GM19099 (cell line): ENCODE measurements around the gene TAP2.
A peak's percentile ranks its signal among the peaks of the same experiment; 100 is the strongest.

Experiments used
- POLR2A ChIP-seq: IDR thresholded peaks from 3 replicates; pipeline ENCODE4 v1.6.1; 2011; ENCODE audit warnings: low read depth; ENCODE audit not compliant: insufficient read length; ENCODE audit errors: extremely low read depth

TAP2 gene

DNA sequence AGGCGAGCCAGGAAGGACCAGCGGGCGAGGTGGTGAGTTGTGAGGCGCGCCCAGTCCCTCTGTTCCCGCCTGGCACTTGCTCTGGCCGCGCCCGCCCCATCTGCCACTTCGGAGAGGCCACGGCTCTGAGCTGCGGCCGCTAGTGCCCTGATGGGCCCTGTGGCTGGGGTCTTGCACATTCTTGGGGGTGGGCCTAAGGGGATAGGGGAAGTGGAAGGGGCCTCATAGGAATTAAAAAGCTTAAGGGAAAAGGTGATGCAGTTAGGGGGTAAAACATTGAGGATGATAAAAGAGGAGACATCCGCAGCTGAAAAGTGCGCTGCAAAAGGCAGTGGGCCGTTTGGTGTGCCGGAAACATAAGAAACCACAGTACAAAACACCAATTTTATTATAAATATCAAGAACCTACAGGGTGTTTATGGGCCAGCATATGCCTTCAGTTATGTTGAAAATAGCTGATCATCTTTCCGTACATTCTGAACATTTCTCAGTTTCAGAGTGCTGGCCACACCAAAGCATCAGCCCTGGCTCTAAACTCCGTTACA lies 6.4 kb upstream of the TAP2 start:
- peak; percentile 75 for TF ChIP-seq POLR2A

DNA sequence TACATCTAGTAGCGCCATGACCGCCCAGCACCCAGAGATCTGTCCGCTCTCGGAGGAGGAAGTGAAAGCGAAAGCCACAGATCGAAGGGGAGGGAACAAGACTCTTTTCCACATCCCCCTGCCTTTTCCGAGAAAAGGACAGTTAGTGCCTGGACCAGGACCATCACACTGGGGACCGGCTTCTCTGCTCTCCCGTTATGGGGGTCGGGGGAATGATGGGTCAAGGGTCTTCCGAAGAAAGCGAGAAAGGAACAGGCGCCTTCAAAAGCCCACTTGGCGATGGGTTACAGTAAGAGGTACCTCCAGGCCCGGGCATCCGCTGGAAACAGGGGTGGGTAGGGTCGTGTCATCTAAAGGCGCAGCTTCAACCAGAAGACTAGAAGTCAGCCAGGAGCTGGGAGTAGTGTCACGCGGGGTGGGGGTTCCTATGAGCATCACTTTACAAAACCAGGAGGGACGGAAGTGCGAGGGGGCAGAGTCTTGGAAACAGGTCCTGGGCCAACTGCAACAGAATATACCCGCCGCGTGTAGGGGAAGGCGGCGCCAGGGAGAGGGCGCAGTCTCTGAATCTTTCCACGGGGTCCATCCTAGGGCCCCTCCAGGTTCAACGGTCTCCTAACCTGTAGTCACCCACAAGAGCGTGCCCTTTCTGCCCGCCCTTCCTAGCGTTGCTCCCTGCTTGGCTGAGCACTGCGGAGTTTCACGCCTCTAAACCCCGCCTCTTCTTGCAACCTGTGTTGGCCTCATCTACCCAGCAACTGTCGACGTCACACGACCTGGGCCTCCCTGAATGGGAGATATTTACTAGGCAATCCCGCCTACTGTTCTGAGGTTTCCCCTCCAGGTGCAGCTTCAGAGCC lies 5.7 kb upstream of the TAP2 start, which contains the start of gene PSMB8:
PSMB8 (minus strand) TSS at position 69 of the 860 bp plus-strand sequence; CDS start at position 18, 51 bp downstream.
- peak; percentile 88 for TF ChIP-seq POLR2A

DNA sequence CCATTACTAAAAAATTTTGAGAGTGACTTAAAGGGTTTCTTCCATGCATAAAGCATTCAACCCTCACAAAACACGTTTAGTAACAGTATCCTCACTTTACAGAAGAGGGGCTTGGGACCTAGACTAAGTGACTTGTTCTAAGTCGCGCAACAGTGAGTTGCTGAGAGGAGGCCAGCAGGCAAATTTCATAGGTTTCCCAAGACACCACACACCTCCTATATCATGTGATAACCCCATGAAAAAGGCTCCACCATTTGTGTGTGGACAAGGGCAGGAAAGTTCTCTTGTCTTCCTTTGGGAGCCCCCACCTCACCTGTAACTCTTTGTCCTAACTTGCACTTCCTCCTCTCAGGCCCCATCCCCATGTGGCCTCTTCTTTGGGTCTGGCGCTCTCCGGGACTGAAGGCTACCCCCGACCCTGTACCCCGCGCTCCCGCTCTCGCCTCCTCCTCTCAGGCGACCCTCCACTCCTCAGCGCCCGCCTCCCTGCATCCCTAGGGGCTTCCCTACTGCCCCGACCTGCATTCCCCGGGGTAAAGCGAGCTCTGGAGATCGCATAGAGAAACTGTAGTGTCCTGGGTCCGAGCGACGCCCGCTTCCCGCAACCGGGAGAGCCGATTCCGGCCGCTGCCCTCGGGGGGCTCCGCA lies 4.9 kb upstream of the TAP2 start:
- TF ChIP-seq POLR2A = no peak

DNA sequence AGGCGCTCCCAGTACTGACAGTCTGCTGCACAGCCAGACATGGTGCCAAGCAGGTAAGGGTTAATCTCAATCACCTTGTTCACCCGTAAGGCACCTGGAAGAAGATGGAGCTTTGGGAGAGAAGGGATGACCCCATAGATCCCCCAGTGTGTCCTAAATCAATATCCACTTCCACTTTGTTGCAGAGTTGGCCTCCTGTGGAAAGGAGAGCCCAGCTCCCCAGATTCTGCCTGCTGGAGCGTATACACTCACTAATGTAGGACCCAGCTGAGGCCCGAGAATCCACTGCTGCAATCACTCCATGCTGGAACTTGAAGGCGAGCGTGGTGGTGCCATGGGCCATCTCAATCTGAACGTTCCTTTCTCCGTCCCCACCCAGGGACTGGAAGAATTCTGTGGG lies 4.2 kb upstream of the TAP2 start:
- no peak for TF ChIP-seq POLR2A

GRCh38 chr6:32842021-32842650 lies 3.6 kb upstream of the TAP2 start:
- TF ChIP-seq POLR2A = peak; percentile 20

- TF ChIP-seq POLR2A = peak; percentile 53
Observed at GRCh38 chr6:32840604-32841246, 2.2 kb upstream of the TAP2 start.

GRCh38 chr6:32839356-32839755 lies 817 bp upstream of the TAP2 start:
- no peak for TF ChIP-seq POLR2A

DNA sequence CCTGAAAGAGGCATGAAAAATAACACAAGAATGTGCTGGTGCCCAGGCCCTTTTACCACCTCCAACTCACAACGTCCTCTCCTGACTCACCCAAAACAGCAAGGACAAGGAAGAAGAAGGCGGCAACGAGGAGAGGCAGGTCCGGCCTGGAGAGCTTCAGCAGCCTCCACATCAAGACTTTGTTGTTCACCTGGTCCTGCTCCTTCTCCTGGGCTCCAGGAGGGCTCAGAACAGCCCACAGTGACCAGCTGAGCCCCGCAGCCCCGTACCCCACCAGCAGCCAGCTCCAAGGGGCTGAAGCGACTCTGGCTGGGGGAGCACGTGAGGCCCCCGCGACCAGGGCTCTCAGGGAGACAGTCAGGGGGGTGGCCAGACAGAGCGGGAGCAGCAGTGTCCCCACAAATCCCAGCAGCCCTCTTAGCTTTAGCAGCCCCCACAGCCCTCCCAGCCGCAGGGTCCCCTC lies 857 bp downstream of the TAP2 start:
- no peak for TF ChIP-seq POLR2A

DNA sequence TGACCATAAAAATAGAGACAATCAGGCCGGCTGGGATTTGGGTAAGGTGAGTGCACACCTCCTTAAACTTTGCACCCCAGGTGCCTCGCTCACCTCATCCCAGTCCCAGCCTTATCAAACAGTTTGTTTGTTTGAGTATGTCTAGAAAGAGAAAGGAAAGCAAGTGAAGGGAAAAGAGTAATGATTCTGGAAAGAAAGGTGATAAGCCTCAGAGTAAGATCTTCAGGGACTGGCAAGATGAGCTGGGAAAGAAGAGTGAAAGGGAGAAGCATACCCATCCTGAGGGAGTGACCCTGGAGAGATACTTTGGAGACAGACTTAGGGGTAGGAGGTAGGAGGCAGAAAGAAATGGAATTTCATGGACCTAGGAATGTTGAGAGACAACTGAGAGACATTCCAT lies 1.7 kb downstream of the TAP2 start:
- TF ChIP-seq POLR2A = no peak

GRCh38 chr6:32835167-32835893 lies 3.2 kb downstream of the TAP2 start:
- no peak for TF ChIP-seq POLR2A

DNA sequence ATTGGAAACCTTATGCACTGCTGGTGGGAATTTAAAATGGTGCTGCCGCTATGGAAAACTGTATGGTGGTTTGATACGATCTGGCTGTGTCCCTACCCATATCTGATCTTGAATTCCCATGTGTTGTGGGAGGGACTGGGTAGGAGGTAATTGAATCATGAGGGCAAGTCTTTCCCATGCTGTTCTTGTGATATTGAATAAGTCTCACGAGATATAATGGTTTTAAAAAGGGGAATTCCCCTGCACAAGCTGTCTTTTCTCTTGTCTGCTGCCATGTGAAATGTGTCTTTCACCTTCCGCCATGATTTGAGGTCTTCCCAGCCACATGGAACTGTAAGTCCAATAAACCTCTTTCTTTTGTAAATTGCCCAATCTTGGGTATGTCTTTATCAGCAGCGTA lies 4.9 kb downstream of the TAP2 start:
- TF ChIP-seq POLR2A = no peak

DNA sequence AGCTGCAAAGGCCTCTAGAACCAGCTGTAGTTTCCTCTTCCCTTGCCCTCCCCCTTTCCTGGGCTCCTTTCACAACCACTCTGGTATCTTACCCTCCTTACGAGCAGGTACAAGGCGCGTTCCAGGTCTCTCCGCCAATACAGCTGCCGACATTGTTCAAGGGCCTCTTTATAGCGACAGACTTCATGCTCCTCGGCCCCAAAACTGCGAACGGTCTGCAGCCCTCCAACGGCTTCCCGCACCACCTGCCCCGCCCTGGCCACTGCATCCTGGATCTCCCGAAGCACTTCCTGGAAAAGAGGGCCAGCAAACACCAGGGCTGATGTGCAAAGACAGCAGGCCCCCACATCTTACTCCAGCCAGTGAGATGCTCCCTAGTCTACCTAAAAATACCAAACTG lies 6.0 kb downstream of the TAP2 start:
- no peak for TF ChIP-seq POLR2A

GRCh38 chr6:32830936-32831335 lies 7.6 kb downstream of the TAP2 start:
- no peak for TF ChIP-seq POLR2A

- no peak for TF ChIP-seq POLR2A
Observed at GRCh38 chr6:32830017-32830416, 8.5 kb downstream of the TAP2 start.
